Neural cell (in vitro differentiated cells): Measurements from ENCODE around the gene TTPAL.

Experiments
- EP300 ChIP-seq: fragments of 450-650 bp; conservative IDR thresholded peaks from 2 replicates; pipeline ENCODE4 v1.6.1; 2014; ENCODE audit warnings: antibody characterized with exemption, mild to moderate bottlenecking, moderate library complexity; ENCODE audit not compliant: poor library complexity, severe bottlenecking
- EZH2 ChIP-seq: fragments of 200-600, 300-800 bp; shearing (Covaris generic), sonication (generic); IDR thresholded peaks from 2 replicates; pipeline ENCODE4 v1.6.1; 2014; ENCODE audit warnings: antibody characterized with exemption, low read length, borderline replicate concordance, mild to moderate bottlenecking; ENCODE audit not compliant: insufficient read depth, poor library complexity, severe bottlenecking
- POLR2AphosphoS5 ChIP-seq: IDR thresholded peaks from 2 replicates; pipeline ENCODE4 v1.6.1; 2012
- RAD21 ChIP-seq: fragments of 450-650 bp; conservative IDR thresholded peaks from 2 replicates; pipeline ENCODE4 v1.6.1; 2014; ENCODE audit warnings: antibody characterized with exemption, mild to moderate bottlenecking, moderate library complexity
- SMC3 ChIP-seq: fragments of 450-650 bp; conservative IDR thresholded peaks from 2 replicates; pipeline ENCODE4 v1.6.1; 2014; ENCODE audit warnings: antibody characterized with exemption, mild to moderate bottlenecking, moderate library complexity; ENCODE audit not compliant: poor library complexity
- TAF1 ChIP-seq: IDR thresholded peaks from 2 replicates; pipeline ENCODE4 v1.6.1; 2012; ENCODE audit warnings: low read depth
- TF ChIP-seq, protein P1 (sequence below): fragments of 450-650 bp; IDR thresholded peaks from 2 replicates; pipeline ENCODE4 v1.5.1; 2014; ENCODE audit warnings: antibody characterized with exemption, mild to moderate bottlenecking, moderate library complexity; ENCODE audit not compliant: poor library complexity, severe bottlenecking

DNA sequence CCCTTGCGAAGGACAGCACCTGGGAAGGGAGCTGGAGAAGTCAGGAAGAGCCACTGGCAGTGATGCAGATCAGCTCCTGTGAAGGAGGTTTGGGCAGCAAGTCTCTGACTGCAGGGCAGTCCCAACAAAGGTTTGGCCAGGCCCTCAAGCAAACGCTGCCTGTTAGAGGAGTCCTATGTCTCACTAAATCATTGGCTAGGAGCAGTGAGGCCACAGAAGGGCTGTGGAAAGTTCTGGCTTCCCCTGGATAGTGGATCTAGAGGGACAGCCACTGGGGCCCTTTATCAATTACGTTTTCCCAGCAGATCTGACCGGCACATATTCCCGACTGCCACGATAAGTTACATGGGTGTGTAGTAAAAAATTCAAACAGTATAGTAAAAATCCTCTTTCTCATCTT is 2.5 kb downstream of the TTPAL start:
- TF ChIP-seq SMC3 (no peak), EP300 (no peak), RAD21 (no peak), POLR2AphosphoS5 (no peak), EZH2 (no peak), TAF1 (no peak)
- TF ChIP-seq, protein P1, sequence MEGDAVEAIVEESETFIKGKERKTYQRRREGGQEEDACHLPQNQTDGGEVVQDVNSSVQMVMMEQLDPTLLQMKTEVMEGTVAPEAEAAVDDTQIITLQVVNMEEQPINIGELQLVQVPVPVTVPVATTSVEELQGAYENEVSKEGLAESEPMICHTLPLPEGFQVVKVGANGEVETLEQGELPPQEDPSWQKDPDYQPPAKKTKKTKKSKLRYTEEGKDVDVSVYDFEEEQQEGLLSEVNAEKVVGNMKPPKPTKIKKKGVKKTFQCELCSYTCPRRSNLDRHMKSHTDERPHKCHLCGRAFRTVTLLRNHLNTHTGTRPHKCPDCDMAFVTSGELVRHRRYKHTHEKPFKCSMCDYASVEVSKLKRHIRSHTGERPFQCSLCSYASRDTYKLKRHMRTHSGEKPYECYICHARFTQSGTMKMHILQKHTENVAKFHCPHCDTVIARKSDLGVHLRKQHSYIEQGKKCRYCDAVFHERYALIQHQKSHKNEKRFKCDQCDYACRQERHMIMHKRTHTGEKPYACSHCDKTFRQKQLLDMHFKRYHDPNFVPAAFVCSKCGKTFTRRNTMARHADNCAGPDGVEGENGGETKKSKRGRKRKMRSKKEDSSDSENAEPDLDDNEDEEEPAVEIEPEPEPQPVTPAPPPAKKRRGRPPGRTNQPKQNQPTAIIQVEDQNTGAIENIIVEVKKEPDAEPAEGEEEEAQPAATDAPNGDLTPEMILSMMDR: no peak
